HG03457 (cell line): ENCODE data around the gene PROSER3.

ENCODE experiments used
- ATAC-seq: cut with Tn5 transposase; IDR thresholded peaks from one replicate; pipeline ENCODE4 v1.9.1; 2021; ENCODE audit warnings: moderate number of reproducible peaks; ENCODE audit not compliant: unreplicated experiment

Gene PROSER3

DNA sequence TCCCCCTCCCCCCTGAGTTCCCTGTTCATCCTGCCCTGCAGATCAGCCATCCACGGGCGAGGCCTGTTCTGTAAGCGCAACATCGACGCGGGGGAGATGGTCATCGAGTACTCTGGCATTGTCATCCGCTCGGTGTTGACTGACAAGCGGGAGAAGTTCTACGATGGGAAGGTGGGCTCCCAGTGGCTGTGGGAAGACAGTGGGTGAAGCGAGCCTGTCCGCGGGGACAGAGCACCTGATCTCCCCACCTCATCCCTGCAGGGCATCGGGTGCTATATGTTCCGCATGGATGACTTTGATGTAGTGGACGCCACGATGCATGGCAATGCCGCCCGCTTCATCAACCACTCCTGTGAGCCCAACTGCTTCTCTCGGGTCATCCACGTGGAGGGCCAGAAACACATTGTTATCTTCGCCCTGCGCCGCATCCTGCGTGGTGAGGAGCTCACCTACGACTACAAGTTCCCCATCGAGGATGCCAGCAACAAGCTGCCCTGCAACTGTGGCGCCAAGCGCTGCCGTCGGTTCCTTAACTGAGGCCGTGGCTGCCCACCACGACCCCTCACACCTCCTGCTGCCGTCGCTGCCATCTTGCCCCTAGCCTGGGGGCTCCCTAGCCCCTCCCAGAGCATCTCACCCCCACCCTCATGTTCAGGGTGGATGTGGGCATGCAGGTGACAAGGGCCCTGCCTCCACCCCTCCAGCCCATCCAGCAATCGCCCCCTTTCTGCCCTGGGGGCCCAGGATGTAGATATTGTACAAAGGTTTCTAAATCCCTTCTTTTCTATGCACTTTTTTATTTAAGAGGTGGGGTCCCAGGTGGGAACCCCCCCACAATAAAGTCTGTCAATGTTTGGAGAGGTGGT is 19.7 kb upstream of the PROSER3 start:
- no peak for ATAC-seq

DNA sequence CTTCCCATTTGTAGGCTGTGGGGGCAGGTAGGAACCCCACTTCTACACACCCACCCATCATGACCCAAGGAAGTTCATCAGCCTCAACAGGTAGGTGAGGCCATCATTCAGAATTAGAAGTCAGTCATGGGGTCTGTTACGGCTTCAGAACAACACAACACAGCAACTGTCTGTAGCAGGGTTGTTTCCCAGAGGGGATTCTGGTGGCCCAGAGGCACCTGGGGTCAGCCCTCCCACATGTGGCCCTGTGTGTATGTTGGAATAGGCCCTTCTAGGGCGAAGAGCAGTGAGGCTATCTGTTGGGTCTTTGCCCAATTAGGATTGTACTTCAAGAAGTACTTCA is 19.1 kb upstream of the PROSER3 start:
- no peak for ATAC-seq

DNA sequence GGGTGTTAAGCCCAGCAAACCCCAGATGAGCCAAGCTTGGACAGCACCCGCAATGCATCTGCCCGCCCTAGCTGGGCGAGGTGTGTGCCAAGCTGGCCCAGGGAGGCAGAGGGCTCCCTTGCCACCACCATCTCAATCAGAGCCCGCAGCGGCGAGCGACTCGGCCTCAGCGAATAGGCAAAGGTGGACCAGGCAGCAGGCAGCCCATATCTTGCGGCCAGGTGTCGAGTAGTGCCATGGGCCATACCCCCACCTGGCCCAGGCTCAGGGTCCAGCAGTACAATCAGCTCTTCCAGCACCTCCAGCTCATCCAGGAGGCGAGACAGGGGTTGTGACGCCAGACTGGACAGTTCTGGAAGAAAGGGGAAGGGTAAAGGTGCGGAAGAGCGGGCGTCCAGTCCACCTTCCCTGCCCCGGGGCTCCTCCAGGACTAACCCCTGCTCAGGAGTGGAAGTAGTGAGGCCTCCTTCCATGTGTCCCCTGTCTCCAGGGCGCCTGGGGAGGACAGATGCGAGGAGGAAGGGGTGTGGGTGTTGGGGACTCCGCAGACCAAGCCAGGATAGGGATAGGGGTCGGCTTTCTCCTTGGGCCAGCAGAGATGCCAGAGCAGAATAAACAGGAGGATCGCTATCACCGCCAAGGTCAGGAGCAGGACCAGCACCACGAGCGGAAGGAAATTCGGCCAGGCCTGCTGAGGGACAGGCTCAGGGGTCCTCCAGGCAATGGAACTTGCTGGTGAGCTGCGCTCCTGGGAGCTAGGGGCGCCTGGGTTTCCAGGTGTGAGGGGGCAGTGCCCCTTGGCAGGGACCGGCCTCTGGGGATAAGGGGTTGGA is 18.5 kb upstream of the PROSER3 start:
- ATAC-seq, result no peak

GRCh38 chr19:35740108-35740422 is 17.9 kb upstream of the PROSER3 start:
- ATAC-seq, result peak; percentile 1

DNA sequence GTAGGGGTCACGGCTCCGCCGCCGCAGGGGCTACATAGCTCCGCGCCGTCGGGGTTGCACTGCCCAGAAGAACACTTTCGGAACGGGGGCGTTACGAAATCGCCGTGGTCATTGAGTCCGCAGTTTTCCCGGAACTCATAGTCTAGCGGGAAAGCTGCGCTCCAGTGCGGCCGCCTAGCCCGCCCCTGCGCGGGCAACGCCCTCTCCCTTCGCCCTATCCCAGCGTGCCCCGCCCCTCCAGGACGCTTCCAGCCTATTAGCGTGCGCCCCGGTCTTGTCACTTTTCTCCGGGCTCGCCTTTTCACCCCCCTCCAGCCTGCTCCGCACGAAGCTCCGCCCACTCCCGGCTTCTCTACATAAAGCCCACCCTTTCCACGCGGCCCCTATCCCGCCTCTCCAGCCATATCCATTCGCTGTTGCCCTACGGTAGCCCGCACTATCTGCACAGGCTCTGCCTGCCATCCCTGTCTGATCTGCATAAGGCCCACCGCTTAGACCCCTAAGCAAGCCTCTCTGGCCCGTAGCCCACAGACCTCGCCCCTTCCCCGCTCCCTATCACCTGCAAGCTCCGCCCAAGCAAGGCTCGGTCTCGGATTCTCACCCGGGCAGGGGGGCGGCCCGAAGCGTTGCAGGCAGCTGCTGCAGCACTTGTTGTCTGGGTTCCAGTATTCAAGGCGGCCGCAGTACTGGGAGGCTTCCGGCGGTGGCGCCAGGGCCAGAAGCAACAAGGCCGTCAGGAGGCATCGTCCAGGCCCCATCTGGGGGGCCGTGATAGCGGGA is 17.4 kb upstream of the PROSER3 start:
- ATAC-seq, result peak; percentile 35

DNA sequence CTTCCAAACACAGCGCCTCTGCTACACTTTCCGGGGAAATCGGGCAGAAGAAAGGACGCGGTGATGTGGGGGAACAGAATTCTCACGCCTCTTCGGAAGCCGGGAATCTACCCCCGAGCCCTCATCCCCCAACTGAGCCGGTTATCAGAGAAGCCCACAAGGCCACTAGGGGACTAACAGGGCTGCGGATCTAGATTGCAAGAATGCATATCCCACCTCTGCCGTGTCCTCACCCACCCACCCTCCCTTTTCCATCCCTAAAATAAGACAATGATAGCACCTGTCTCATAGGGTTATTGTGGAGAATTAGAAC is 16.8 kb upstream of the PROSER3 start:
- no peak for ATAC-seq

- no peak for ATAC-seq
Measured at GRCh38 chr19:35742121-35742724, 15.8 kb upstream of the PROSER3 start, which contains the start of gene IGFLR1. Gene IGFLR1, minus strand, starts transcription at chr19:35742452. Its CDS starts 1,272 bp downstream, at chr19:35741180.

DNA sequence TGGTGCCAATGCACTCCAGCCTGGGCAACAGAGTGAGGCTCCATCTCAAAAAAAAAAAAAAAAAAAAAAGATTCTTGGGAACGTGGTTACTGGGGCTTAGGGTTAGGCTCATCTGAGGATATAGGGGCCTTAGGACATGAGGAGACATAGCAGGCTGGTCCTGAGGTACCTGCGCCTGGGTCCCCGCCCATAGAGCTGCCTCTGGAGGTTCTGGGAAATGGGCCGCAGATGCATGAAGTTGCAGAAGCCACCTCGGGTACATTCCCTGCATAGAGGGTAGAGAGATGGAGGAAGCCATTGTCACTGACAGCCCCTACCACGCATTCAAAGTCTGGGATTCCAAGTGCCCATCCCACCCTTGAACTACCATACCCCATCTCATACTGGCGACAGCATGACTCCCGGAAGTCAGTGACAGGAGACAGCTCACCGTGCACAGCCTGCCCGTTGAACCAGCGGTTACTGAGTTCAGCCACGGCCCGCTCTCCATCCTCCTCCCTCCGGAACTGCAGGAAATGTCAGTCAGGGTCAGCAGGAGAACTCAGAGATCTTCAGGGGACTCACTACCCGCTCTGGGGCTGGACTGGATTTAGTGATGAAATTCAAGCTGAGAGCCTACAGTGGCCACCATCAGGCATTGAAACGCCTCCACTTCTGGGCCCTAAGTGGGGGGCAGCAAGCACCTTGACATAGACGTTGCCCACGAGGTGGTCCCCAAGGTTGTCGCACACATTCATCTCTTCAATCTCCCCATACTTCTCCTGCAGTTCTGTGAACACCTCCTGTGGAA is 14.1 kb upstream of the PROSER3 start:
- ATAC-seq, result no peak

DNA sequence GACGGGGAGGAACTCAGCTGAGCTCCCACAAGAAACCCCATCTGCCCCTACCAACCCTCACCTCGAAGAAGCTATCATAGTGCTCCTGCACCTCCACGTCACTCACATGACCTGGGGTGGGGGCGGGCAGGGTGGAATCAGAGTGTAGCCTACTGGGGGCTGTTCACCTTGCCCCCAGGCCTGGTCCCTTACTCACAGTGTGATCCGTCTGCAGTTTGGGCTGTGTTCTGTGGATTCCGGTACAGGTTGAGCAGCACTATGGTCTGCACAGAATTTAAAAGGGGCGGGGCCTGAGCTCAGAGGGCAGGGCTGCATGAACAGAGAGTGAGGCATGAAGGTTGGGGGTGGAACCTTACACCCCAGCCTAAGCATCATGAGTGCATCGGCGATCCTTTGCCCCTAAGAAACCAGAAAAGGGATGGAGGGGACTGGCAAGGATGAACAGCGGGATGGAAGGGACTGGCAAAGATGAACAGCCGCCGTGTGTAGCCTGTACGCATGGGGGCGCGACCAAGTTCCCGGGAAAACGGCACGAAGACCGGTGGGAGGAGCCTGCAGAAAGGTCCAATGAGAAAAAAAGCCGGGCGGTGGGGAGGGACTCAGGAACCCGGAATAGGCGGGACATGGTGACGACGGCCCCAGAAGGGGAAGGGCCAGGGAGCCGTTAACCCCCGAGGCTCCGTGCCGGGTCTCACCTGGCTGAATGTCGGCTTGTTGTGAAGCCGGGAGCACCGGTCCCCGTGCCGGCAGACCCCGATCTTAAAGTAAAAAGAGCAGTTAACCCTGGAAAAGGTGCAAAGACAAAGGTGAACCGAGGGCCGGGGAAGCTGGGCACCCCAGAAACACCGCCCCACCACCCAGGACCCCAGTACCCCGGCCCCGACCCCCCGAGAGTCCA is 13.3 kb upstream of the PROSER3 start:
- ATAC-seq, result no peak

- peak; percentile 28 for ATAC-seq
Measured at GRCh38 chr19:35745328-35746086, 12.5 kb upstream of the PROSER3 start, which contains the start of the genes PSENEN and U2AF1L4. Gene PSENEN, plus strand, starts transcription at chr19:35745651. Its CDS starts 280 bp downstream, at chr19:35745931. Gene U2AF1L4, minus strand, starts transcription at chr19:35745418. Its CDS starts 27 bp downstream, at chr19:35745391.

GRCh38 chr19:35746087-35746462 is 11.9 kb upstream of the PROSER3 start:
- ATAC-seq, result no peak

GRCh38 chr19:35746531-35746930 is 11.4 kb upstream of the PROSER3 start:
- no peak for ATAC-seq

DNA sequence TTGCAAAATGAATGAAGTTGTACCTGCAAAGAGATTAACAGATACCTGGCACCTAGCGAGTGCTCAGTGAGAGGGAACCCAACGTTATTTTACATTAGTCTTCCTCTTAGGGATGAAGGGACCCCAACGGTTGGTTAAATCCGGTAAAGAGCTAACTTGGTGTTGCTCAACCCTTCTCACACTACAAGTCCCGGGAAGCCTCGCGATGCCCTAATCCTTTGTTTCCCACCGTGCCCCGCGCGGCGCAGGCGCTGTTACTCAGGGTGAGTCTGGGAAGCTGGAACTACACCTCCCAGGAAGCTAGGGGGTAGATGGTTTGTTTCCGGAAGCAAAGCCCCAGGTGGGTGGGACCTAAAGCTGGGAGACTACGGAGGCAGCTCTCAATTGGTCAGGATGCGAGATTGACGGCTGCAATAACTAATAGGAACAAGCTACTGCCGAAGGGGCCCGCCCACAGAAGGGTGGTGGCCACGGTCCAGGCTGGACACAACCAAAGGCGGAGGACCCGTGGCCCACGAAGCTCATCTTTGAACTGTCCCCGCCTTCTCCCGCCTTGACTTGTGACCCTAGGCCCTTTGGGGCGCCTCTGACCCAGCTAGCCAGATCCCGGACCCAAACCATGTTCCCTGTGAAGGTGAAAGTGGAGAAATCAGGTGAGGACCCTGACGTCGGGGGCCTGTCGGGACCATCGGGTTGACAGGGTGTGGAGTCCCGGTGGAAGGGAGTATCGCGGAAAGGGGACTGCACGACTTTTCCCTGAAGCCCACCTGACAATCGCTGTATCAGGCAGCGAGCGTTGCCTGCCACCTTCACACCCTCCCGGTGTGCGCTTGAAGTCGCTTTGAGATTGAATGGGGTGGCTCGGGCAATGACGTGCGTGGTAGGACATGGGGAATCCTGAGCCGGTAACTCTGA is 9.6 kb upstream of the PROSER3 start, which contains the start of gene LIN37:
Gene LIN37 (plus strand): TSS at position 471 of the 915 bp plus-strand sequence. CDS start 149 bp downstream, at position 620.
- ATAC-seq, result peak; percentile 54

DNA sequence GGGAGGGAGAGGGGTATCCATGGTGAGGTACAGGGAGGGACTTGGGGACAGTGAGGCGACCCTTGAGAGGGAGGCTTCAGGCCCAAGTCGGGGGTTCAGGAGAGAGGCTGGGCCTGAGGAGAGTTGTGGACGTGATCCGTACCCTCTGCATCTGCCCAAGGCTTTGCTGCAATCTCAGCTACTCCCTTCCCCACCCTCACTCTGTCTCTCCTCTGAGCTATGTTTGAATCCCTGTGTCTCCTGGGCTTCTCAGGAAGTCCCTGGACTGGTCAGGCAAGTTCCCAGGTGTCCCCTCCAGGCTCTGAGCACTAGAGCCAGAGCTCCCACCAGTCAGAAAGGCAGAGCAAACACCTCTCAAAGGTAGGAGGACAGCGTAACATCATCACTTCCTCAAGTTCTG is 7.8 kb upstream of the PROSER3 start:
- no peak for ATAC-seq

GRCh38 chr19:35751839-35752745 is 5.9 kb upstream of the PROSER3 start:
- ATAC-seq, result no peak

DNA sequence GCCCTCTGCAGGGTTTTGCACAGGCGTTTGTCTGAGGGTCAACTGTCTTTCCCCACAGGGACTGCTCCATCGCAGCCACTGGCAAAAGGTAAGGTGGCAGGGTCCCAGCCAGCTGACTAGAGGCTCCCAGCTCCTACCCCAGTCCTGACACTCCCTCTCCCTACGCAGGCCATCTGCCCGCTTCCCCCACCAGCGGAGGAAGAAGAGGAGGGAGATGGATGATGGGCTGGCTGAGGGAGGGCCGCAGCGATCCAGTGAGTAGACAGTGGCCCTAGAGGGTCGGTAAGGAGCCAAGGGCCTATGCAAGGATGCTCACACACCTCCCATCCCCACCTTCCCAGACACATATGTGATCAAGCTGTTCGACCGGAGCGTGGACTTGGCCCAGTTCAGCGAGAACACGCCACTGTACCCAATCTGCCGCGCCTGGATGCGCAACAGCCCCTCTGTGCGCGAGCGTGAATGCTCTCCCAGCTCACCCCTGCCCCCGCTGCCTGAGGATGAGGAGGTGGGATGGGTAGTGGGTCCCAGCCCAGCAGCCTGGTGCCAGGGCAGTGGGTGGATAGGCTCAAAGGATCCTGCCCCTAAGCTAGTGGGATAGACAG is 5.1 kb upstream of the PROSER3 start:
- no peak for ATAC-seq
